DMS 273 (cell line): ENCODE data around the gene CLMN.
"Not testable (repeated sequence)": the region's sequence is repeated elsewhere in the genome, so short reads cannot be mapped to it uniquely, and the experiment has no call there.

Experiments used
- DNase-seq: peaks from one replicate; lab custom pipeline; 2025; ENCODE audit not compliant: unreplicated experiment; lab: John Stamatoyannopoulos, UW

Gene CLMN

DNA sequence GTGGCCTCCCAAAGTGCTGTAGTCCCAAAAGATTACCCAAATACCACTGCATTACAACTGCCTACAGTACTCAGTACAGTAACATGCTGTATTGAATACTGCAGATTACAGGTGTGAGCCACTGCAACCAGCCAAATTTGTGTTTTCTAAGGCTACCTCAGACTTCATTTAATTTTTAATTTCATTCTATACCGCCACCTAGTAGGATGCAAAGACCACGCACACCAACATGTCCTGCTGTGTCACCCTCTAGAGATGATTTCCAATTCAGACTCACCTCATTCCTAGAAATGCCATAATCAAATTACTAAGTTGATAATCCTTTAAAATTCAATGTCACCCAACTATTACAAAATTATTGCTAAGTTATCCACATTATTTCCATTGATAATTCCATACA, 177.5 kb downstream of the CLMN start:
- DNase-seq = no peak

DNA sequence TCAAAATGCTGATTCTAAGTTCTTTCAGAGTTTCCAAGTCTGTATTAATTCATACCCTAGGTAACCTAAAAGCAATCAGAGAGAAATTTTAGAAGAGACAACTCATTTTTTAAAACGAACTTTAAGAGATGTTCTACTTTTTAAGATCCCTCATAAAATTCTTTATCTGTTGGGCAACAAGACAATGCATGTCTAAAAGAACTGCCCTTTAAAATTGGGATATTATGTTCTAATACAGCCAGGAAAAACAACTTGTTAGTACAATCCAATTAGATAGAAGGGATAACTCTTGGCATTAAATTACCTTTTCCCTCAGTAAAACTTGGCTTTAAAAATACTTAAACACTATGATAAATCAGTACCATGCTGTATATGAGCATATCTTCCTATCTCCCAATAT, 178.0 kb downstream of the CLMN start:
- DNase-seq = no peak

- DNase-seq = no peak
Observed at GRCh38 chr14:95140060-95140858, 179.4 kb downstream of the CLMN start.

- no peak for DNase-seq
Observed at GRCh38 chr14:95138876-95139275, 180.8 kb downstream of the CLMN start.

GRCh38 chr14:95138455-95138854, 181.3 kb downstream of the CLMN start:
- DNase-seq = not testable (repeated sequence)

- no peak for DNase-seq
Observed at GRCh38 chr14:95137804-95138167, 181.9 kb downstream of the CLMN start.

GRCh38 chr14:95137164-95137803, 182.4 kb downstream of the CLMN start:
- DNase-seq = no peak

- DNase-seq = no peak
Observed at GRCh38 chr14:95136631-95137030, 183.1 kb downstream of the CLMN start.

DNA sequence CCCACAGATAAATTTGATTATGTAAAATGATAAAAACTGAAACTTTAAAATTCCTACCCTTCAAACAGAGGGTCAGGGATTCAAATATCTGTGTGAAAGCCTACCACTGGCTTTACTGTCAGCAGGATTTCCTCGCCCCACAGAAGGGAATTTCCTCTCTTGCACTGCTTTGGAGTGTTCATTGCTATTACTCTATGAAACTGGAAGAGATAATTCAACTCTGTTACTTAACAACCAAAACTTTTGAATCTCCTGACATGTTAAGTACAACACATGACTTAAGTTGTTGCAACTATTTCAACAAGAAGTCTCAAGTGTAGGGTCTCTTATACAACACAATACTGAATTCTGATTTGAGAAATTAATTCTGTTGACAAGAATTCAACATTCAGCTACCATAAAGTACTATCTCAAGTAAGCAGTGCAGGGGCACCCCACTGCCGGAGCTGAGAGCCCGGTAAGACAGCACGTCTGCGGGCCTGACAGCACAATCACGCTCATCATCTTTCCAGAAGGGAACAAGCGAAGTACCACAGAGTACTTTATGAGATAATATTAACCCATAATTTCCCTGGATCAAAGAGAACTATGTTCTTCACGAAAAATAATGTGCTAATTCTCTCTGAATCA, 185.3 kb downstream of the CLMN start:
- no peak for DNase-seq

- no peak for DNase-seq
Observed at GRCh38 chr14:95133282-95133681, 186.4 kb downstream of the CLMN start.

- no peak for DNase-seq
Observed at GRCh38 chr14:95132760-95133159, 186.9 kb downstream of the CLMN start.
